H1 (cell line): Measurements from ENCODE around the gene HSPA12A.

Experiments
- CBX5 ChIP-seq: fragments of 300-800, 300-1000 bp; sonication (generic); IDR thresholded peaks from 2 replicates; pipeline ENCODE4 v1.7.1; 2016; ENCODE audit warnings: antibody characterized with exemption, low read length, low read depth
- CEBPB ChIP-seq: IDR thresholded peaks from 2 replicates; pipeline ENCODE4 v1.6.1; 2012; ENCODE audit warnings: low read depth, low read length
- EP300 ChIP-seq, 2 experiments: IDR thresholded peaks; 1 replicate in 1 of 2; 2 replicates in 1 of 2; pipeline ENCODE4 v1.6.1; 2011 to 2012; ENCODE audit warnings: low read depth in 2 of 2, low read length in 2 of 2, mild to moderate bottlenecking in 2 of 2, borderline replicate concordance in 1 of 2, inconsistent platforms in 1 of 2, moderate library complexity in 1 of 2
- EZH2 ChIP-seq: fragments of 200-600 bp; sonication (generic); IDR thresholded peaks from 2 replicates; pipeline ENCODE4 v1.7.1; 2012; ENCODE audit warnings: low read depth, mild to moderate bottlenecking, moderate library complexity, low read length, inconsistent platforms; ENCODE audit not compliant: severe bottlenecking
- KDM5A ChIP-seq: fragments of 200-600 bp; IDR thresholded peaks from 2 replicates; pipeline ENCODE4 v1.7.1; 2012; ENCODE audit warnings: mild to moderate bottlenecking, low read length, inconsistent platforms, mixed read lengths
- NRF1 ChIP-seq: IDR thresholded peaks from 2 replicates; pipeline ENCODE4 v1.6.1; 2011; ENCODE audit warnings: mild to moderate bottlenecking, low read depth, low read length, improper control_type of control experiment
- TCF12 ChIP-seq: IDR thresholded peaks from 2 replicates; pipeline ENCODE4 v1.6.1; 2011; ENCODE audit warnings: low read depth, mild to moderate bottlenecking, low read length
- TF ChIP-seq, protein P1 (sequence below), 3 experiments: IDR thresholded peaks; 1 replicate in 2 of 3; 2 replicates in 1 of 3; pipeline versions ENCODE4 v1.5.1 to v1.6.1; 2011; ENCODE audit warnings: low read length in 3 of 3, mild to moderate bottlenecking in 3 of 3, inconsistent platforms in 2 of 3, low read depth in 1 of 3, moderate library complexity in 1 of 3; ENCODE audit not compliant: insufficient read depth in 1 of 3; ENCODE audit errors: control extremely low read depth in 1 of 3

DNA sequence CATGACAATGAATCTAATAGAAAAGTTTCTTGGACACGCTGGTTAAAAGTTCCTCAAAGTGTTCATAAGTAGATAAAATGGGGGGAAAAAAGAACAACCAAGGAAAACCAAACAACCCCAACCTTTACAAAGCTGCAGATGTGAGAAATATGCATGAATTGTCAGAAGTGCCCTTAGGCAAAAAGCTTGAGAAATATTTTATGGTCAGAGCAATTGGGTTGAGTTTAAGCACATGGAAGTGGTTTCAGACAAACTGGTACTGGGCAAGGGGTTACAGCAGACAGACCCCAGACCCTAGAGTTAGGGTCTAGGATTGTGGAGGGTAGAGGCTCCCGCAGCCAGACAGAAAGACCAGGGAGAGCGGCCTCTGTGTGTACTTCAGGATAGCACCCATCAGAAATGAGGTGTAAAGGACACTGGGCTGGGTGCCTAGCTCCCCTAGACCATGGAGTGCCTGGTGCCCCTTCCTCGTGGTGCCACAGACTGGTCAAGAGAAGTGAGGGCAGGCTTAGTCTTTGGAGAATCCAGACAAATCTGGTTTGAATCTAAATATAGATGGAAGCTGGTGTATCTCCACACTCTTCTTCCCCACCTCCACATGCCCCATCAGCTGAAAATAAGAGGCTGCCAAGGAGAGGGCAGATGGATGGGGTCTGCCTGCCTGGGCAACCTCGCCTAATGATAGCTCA is 84.4 kb downstream of the HSPA12A start:
- TF ChIP-seq, protein P1, sequence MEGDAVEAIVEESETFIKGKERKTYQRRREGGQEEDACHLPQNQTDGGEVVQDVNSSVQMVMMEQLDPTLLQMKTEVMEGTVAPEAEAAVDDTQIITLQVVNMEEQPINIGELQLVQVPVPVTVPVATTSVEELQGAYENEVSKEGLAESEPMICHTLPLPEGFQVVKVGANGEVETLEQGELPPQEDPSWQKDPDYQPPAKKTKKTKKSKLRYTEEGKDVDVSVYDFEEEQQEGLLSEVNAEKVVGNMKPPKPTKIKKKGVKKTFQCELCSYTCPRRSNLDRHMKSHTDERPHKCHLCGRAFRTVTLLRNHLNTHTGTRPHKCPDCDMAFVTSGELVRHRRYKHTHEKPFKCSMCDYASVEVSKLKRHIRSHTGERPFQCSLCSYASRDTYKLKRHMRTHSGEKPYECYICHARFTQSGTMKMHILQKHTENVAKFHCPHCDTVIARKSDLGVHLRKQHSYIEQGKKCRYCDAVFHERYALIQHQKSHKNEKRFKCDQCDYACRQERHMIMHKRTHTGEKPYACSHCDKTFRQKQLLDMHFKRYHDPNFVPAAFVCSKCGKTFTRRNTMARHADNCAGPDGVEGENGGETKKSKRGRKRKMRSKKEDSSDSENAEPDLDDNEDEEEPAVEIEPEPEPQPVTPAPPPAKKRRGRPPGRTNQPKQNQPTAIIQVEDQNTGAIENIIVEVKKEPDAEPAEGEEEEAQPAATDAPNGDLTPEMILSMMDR (IDR thresholded peaks at IDR 0.05; ENCODE audit: control extremely low read depth in 1 of 3, insufficient read depth in 1 of 3, low read depth in 1 of 3, low read length in 3 of 3), result no peak
- TF ChIP-seq TCF12 (no peak), CEBPB (no peak), EP300 (IDR thresholded peaks at IDR 0.05; ENCODE audit: borderline replicate concordance in 1 of 2, low read depth in 2 of 2, low read length in 2 of 2) (no peak), EZH2 (no peak), NRF1 (no peak), KDM5A (no peak), CBX5 (no peak)
